GM13976 (cell line): ENCODE results near the gene NLRC5.

Experiments used
- DNase-seq: peaks from one replicate; pipeline ENCODE4 v3.0.0; 2012; ENCODE audit warnings: low spot score
- in situ Hi-C: fragments of 300-500 bp; cut with MboI; formaldehyde crosslinking; loops from one replicate; pipeline ENCODE4 v1.12.0; 2022; ENCODE audit warnings: low sequenced_read_pairs, mixed read lengths, inconsistent platforms; ENCODE audit not compliant: unreplicated experiment
- TF ChIP-seq, protein P1 (sequence below): IDR thresholded peaks from 2 replicates; pipeline ENCODE4 v1.5.1; 2012; ENCODE audit warnings: borderline replicate concordance, mild to moderate bottlenecking; ENCODE audit not compliant: insufficient read depth; ENCODE audit errors: extremely low read depth, missing control alignments, control extremely low read depth

The NLRC5 gene

DNA sequence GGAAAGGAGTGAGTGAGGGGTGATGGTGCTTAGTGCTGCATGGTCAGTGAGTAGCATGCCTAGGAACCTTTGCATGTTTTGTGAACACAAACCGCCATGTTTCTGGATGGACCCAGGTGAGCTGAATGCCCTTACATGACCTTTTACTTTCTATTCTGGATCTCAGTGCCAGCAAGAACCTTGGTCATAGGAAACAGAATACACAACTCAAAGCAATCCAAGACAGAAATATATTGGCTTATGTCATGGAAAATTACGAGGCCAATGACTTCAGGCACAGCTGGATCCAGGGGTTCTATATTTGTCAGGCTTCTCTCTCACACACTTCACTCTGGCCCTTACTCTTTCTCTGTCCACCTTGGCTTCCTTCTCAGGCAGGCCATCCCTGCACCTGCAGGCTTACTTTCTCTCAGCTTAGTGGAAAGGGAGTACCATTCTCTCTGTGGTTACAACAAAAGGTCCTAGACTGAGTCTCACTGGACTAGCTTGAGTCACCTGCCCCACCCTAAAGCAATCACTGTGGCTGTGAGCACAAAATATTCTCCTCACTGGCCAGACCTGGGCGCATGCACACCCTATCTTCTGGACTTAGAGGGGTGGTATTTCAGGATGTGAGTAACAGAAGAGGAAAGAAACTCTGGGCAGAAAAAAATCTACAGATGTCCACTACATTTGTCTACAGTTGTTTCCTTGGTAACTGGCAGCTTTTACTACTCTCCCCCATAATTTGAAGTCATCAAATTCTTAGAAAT is 82.7 kb downstream of the NLRC5 start:
- in situ Hi-C loops = no loop called here
- DNase-seq = no peak
- TF ChIP-seq, protein P1, sequence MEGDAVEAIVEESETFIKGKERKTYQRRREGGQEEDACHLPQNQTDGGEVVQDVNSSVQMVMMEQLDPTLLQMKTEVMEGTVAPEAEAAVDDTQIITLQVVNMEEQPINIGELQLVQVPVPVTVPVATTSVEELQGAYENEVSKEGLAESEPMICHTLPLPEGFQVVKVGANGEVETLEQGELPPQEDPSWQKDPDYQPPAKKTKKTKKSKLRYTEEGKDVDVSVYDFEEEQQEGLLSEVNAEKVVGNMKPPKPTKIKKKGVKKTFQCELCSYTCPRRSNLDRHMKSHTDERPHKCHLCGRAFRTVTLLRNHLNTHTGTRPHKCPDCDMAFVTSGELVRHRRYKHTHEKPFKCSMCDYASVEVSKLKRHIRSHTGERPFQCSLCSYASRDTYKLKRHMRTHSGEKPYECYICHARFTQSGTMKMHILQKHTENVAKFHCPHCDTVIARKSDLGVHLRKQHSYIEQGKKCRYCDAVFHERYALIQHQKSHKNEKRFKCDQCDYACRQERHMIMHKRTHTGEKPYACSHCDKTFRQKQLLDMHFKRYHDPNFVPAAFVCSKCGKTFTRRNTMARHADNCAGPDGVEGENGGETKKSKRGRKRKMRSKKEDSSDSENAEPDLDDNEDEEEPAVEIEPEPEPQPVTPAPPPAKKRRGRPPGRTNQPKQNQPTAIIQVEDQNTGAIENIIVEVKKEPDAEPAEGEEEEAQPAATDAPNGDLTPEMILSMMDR = no peak

DNA sequence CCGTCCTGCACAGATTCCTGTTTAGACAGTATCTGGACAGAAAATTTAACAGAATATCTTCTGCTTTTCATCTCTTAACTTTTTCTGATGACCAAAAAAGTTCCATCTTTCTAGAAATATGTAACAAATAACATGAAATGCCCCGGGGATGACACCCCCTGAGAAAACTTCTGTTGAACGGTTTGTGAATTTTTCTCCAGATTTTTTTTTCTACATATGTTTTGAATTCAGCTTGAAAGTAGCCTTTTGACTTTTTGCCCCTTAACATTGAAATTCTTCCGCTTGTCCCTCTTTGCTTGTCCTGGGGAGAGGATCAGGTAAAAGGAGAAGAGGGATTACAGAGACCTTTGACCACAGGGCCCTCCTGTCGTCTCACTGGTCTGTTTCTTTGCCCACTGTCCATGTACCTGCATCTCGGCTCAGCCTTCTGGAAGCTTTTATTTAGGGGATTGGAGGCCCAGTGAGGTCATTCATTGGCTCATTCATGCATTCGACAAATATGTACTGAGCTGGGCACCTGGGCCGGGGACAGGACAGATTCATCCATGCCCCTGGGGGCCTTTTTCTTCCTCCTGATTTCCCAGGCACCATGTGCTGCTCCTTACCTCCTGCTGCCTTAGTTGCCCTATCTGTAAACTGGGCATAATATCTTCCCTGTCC is 83.4 kb downstream of the NLRC5 start:
- no peak for DNase-seq
- in situ Hi-C loops = no loop called here
- TF ChIP-seq, protein P1 = no peak

DNA sequence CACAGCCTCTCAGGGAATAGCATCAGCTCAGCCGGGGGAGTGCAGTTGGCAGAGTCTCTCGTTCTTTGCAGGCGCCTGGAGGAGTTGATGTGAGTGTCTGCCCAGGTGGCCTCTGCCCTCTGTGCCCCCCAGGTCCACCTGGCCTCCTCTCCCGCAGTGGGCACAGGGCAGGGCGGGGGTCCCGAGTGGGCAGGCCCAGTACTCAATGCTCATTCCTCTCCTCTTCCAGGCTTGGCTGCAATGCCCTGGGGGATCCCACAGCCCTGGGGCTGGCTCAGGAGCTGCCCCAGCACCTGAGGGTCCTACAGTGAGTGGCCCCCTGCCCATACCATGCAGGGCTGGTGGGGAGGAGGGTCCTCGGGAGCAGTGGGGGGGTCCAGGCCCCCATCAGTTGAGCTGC is 88.4 kb downstream of the NLRC5 start:
- TF ChIP-seq, protein P1 = no peak
- DNase-seq = no peak
- in situ Hi-C loops = loop anchor here (25.0 kb wide), 1 partner anchor 335 kb away; the partner anchor contains the start of gene CCL17

DNA sequence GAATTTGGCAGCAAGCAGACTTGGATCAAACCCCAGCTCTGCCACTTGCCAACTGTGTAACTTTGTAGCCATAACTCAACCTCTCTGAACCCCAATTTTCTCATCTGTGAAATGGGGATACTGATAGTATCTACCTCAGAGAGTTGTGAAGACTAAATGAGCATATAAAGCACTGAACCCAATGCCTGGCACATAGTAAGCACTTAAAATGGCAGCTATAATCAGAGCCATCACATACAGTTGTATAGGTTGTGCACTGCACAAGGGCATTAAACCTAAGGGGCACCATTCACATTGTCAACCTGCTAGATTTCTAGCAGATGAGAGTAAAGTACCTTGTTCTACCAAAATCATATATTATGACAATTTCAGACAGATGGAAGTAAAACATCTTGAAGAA is 92.4 kb downstream of the NLRC5 start:
- in situ Hi-C loops = loop anchor here (10.0 to 25.0 kb wide), 2 partner anchors 213 to 331 kb away; partner anchors contain the start of gene CCL17
- TF ChIP-seq, protein P1 = no peak
- DNase-seq = no peak

DNA sequence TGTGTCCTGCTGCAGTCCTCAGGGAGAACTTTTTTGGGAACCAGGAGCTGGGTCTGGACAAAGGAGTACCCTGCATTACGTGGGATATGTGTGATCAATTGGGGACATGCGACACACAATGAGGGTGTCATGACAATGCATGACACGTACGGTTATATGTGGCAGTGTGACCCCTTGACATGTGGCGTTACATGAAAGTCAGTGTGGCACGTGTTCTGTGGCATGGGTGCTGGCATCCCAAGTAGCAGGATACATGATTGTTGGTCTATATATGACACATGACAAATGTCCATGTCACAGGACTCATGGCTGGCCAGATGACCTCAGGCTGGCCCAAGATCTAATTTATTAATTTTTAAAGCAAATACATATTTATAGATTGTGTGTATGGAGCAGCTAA is 93.3 kb downstream of the NLRC5 start:
- in situ Hi-C loops = loop anchor here (10.0 to 25.0 kb wide), 2 partner anchors 212 to 330 kb away; partner anchors contain the start of gene CCL17
- DNase-seq = no peak
- TF ChIP-seq, protein P1 = no peak

DNA sequence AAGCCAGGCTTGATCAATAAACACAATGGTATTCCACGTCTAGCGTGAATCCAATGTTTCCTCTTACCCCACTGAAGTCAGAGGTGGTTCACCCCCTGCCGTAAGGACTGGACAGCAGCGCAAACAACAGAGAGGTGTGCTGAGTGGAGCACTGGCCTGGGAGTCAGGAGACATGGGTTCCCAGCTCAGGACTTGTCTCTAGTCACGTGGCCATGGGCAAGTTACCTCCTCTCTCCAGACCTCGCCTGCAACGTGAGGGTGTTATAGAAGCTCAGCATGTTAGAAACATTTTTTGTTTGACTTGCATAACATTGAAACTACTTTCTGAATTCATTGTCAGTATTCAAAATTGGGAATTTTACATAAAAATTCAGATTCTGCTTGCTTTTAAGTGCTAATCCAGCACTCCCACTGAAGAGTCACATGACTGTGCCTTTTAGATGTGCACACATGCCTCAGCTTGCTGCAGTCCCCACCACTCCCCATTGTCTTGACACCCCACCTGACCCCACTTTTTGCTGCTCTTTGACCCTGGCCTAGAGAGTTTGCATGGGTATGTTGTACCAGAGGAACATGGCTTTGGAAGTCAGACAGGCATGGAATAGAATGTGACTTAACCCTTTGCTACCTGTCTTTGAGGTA is 94.2 kb downstream of the NLRC5 start:
- in situ Hi-C loops = loop anchor here (10.0 to 25.0 kb wide), 2 partner anchors 211 to 329 kb away; partner anchors contain the start of gene CCL17
- DNase-seq = no peak
- TF ChIP-seq, protein P1 = no peak
